ENCODE data around the gene NPEPL1.

DNA sequence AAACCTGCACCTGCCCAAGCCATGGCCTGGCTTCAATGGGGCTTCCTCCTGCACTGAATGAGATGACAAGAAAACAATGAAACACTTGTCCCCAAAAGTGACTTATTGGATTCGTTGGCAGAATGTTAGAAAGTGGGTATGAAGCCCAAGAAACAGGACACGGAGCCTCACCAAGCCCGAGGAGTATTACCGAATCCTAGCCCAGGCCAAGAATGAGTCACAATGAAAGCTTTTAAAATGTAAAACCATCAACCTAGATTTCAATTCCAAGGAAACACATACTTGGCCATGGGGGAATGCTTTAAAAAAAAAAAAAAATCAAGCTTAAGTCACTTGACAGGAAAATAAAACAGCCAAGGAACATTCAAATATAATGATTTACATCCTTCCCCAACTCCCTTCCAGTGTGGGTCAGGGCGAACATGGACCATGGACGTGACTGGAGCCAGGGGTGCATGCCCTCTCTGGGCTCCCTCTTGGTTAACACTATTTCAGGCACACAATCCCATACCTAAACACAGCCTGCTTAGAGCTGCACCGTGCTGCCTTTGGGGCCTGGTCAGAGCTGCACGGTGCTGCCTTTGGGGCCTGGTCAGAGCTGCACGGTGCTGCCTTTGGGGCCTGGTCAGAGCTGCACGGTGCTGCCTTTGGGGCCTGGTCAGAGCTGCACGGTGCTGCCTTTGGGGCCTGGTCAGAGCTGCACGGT lies 44.7 kb upstream of the NPEPL1 start:
- no peak for TF ChIP-seq POLR2A (IDR thresholded peaks at IDR 0.05)
- TF ChIP-seq, protein P1, sequence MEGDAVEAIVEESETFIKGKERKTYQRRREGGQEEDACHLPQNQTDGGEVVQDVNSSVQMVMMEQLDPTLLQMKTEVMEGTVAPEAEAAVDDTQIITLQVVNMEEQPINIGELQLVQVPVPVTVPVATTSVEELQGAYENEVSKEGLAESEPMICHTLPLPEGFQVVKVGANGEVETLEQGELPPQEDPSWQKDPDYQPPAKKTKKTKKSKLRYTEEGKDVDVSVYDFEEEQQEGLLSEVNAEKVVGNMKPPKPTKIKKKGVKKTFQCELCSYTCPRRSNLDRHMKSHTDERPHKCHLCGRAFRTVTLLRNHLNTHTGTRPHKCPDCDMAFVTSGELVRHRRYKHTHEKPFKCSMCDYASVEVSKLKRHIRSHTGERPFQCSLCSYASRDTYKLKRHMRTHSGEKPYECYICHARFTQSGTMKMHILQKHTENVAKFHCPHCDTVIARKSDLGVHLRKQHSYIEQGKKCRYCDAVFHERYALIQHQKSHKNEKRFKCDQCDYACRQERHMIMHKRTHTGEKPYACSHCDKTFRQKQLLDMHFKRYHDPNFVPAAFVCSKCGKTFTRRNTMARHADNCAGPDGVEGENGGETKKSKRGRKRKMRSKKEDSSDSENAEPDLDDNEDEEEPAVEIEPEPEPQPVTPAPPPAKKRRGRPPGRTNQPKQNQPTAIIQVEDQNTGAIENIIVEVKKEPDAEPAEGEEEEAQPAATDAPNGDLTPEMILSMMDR (IDR thresholded peaks at IDR 0.05): no peak
